ENCODE measurements around the gene KPTN. TPM values are rescaled to one million over a fixed set of nuclear protein-coding genes. Genes with fewer than 3 reads are reported as not detected.

The KPTN gene
- total RNA-seq, 1 donor from 2014 or later: 8.7 TPM

GRCh38 chr19:47497050-47497766 is 13.2 kb upstream of the KPTN start:
- intact Hi-C loops (cut with micrococcal nuclease): no loop called here
- Mint-ChIP-seq H3K4me1 (no peaks in the 10 kb centered on the region), H3K27me3 (no peaks in the 10 kb centered on the region), H3K9me3 (no peaks in the 10 kb centered on the region), H3K27ac (no peak overlapping the region), H3K4me3 (no peak overlapping the region), H3K36me3 (ENCODE audit: low read depth) (peaks cover 63% of the 10 kb centered on the region)
- ChIA-PET POLR2A (interaction anchor here (1.1 kb wide), 1 partner anchor 13 kb away, joined by 4 read pairs; the partner anchor contains the start of gene KPTN), CTCF (no interaction called here)
- TF ChIP-seq CTCF (IDR thresholded peaks at IDR 0.05): no peak
- no peak for ATAC-seq (ENCODE audit: low read depth)
- no peak for DNase-seq

GRCh38 chr19:47495478-47496372 is 11.7 kb upstream of the KPTN start:
- ATAC-seq (ENCODE audit: low read depth): no peak
- TF ChIP-seq CTCF (IDR thresholded peaks at IDR 0.05): no peak
- POLR2A ChIA-PET: interaction anchor here (0.6 to 1.1 kb wide), 2 partner anchors 8 to 11 kb away, joined by 3 to 4 read pairs; partner anchors contain the start of gene KPTN
- intact Hi-C loops (cut with micrococcal nuclease): no loop called here
- CTCF ChIA-PET: no interaction called here
- Mint-ChIP-seq H3K27me3 (no peaks in the 10 kb centered on the region), H3K4me1 (no peaks in the 10 kb centered on the region), H3K36me3 (ENCODE audit: low read depth) (peaks cover 68% of the 10 kb centered on the region), H3K4me3 (no peak overlapping the region), H3K27ac (no peak overlapping the region), H3K9me3 (no peaks in the 10 kb centered on the region)
- no peak for DNase-seq

- Mint-ChIP-seq H3K27me3 (no peaks in the 10 kb centered on the region), H3K4me1 (no peaks in the 10 kb centered on the region), H3K27ac (no peak overlapping the region), H3K36me3 (ENCODE audit: low read depth) (peaks cover 68% of the 10 kb centered on the region), H3K4me3 (no peak overlapping the region), H3K9me3 (no peaks in the 10 kb centered on the region)
- ATAC-seq (ENCODE audit: low read depth) (no peak), DNase-seq (no peak)
- intact Hi-C loops (cut with micrococcal nuclease): no loop called here
- POLR2A ChIA-PET: no interaction called here
- CTCF ChIA-PET: no interaction called here
- TF ChIP-seq CTCF (IDR thresholded peaks at IDR 0.05): no peak
Observed at GRCh38 chr19:47494729-47495128, 10.7 kb upstream of the KPTN start.

GRCh38 chr19:47494211-47494547 is 10.2 kb upstream of the KPTN start:
- H3K4me3 Mint-ChIP-seq: no peak overlapping the region
- peaks cover 68% of the 10 kb centered on the region for H3K36me3 Mint-ChIP-seq (ENCODE audit: low read depth)
- H3K27ac Mint-ChIP-seq: no peak overlapping the region
- H3K4me1 Mint-ChIP-seq: no peaks in the 10 kb centered on the region
- ChIA-PET CTCF (no interaction called here), POLR2A (no interaction called here)
- TF ChIP-seq CTCF (IDR thresholded peaks at IDR 0.05): no peak
- intact Hi-C loops (cut with micrococcal nuclease): no loop called here
- no peak for DNase-seq
- ATAC-seq (ENCODE audit: low read depth): no peak
- no peaks in the 10 kb centered on the region for H3K27me3 Mint-ChIP-seq
- no peaks in the 10 kb centered on the region for H3K9me3 Mint-ChIP-seq

All from activated B cell treated with CpG ODN at 0.5 μM for 24 hours (primary cell).